ENCODE measurements around the gene ZBTB7C. TPM values are rescaled to one million over a fixed set of nuclear protein-coding genes. Genes with fewer than 3 reads are reported as not detected.

ZBTB7C gene
- total RNA-seq, 1 experiment from 2014 or later, result 0.18 TPM

- no peak overlapping the region for H3K27ac Mint-ChIP-seq (ENCODE audit: unreplicated experiment)
- DNase-seq, result no peak
- no peaks in the 10 kb centered on the region for H3K4me1 Mint-ChIP-seq (ENCODE audit: low read depth, unreplicated experiment)
- Histone ChIP-seq H3K4me3 (ENCODE audit: low read depth, low read length) (no peak overlapping the region), H3K27me3 (replicated peaks; ENCODE audit: control insufficient read depth, insufficient read depth, low read length) (no peaks in the 10 kb centered on the region), H3K9me3 (no peaks in the 10 kb centered on the region), H3K4me1 (no peaks in the 10 kb centered on the region), H3K36me3 (ENCODE audit: control insufficient read depth, insufficient read depth, low read length) (no peaks in the 10 kb centered on the region)
- BruUV-seq (replicated peaks), result no TSS peak
- H3K4me3 Mint-ChIP-seq (ENCODE audit: unreplicated experiment), result no peak overlapping the region
- intact Hi-C loops (cut with micrococcal nuclease; ENCODE audit: unreplicated experiment), result no loop called here
- no peaks in the 10 kb centered on the region for H3K36me3 Mint-ChIP-seq (ENCODE audit: insufficient read depth, unreplicated experiment)
- peaks cover under 1% of the 10 kb centered on the region for H3K27me3 Mint-ChIP-seq (ENCODE audit: insufficient read depth, unreplicated experiment)
- ChIA-PET POLR2A (no interaction called here), CTCF (no interaction called here)
- no peak for TF ChIP-seq CTCF (IDR thresholded peaks at IDR 0.05; ENCODE audit: insufficient read depth in 1 of 2, low read depth in 1 of 2, low read length in 1 of 2, severe bottlenecking in 1 of 2, unreplicated experiment in 1 of 2)
- H3K9me3 Mint-ChIP-seq (ENCODE audit: unreplicated experiment), result no peaks in the 10 kb centered on the region
Measured at GRCh38 chr18:48075707-48076093, 333.5 kb downstream of the ZBTB7C start.

- no peaks in the 10 kb centered on the region for H3K4me1 Mint-ChIP-seq (ENCODE audit: low read depth, unreplicated experiment)
- Histone ChIP-seq H3K9me3 (no peaks in the 10 kb centered on the region), H3K4me1 (no peaks in the 10 kb centered on the region), H3K27me3 (replicated peaks; ENCODE audit: control insufficient read depth, insufficient read depth, low read length) (no peaks in the 10 kb centered on the region), H3K4me3 (ENCODE audit: low read depth, low read length) (no peak overlapping the region), H3K36me3 (ENCODE audit: control insufficient read depth, insufficient read depth, low read length) (no peaks in the 10 kb centered on the region)
- no peaks in the 10 kb centered on the region for H3K27me3 Mint-ChIP-seq (ENCODE audit: insufficient read depth, unreplicated experiment)
- no TSS peak for BruUV-seq (replicated peaks)
- CTCF ChIA-PET, result no interaction called here
- no peak overlapping the region for H3K4me3 Mint-ChIP-seq (ENCODE audit: unreplicated experiment)
- no peak for TF ChIP-seq CTCF (IDR thresholded peaks at IDR 0.05; ENCODE audit: insufficient read depth in 1 of 2, low read depth in 1 of 2, low read length in 1 of 2, severe bottlenecking in 1 of 2, unreplicated experiment in 1 of 2)
- DNase-seq, result no peak
- H3K27ac Mint-ChIP-seq (ENCODE audit: unreplicated experiment), result no peak overlapping the region
- POLR2A ChIA-PET, result no interaction called here
- intact Hi-C loops (cut with micrococcal nuclease; ENCODE audit: unreplicated experiment), result no loop called here
- H3K36me3 Mint-ChIP-seq (ENCODE audit: insufficient read depth, unreplicated experiment), result no peaks in the 10 kb centered on the region
- H3K9me3 Mint-ChIP-seq (ENCODE audit: unreplicated experiment), result no peaks in the 10 kb centered on the region
Measured at GRCh38 chr18:48074929-48075706, 334.1 kb downstream of the ZBTB7C start.

DNA sequence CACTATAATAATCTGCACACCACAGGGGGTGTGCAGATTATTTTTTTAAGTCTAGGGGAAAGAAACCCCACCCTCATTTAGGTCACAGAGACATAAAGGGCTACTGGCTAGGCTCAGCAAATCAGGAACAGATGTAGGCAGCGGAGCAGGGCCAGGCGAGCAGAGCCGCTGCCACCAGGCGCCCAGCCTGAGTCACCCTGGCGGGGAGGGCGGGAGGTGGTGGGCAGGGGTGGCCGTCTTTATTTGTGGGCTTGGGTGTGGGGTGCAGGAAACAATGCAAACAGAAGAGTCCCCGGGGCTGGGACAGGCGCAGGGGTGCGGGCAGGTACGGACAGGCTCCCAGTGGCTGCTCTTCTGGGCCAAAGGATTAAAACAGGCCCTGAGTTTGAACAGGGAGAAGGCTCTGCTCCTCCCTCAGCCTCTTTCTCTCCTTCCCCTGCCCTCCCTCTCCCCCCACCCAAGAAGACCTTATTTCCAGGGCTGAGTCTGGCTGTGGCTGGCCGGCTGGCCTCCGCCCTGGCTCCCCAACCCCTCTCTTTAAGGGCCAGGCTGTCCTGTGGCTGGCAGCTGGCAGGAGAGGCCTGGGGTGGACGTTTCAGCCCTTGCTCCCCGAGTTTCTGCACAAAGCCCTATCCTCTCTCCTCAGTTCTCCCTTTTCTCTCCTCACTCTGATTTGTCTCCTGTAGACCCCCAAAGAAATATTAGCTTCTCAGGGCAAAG, 335.8 kb downstream of the ZBTB7C start:
- H3K36me3 Mint-ChIP-seq (ENCODE audit: insufficient read depth, unreplicated experiment), result no peaks in the 10 kb centered on the region
- H3K27me3 ChIP-seq (replicated peaks; ENCODE audit: control insufficient read depth, insufficient read depth, low read length), result no peaks in the 10 kb centered on the region
- no peak for TF ChIP-seq CTCF (IDR thresholded peaks at IDR 0.05; ENCODE audit: insufficient read depth in 1 of 2, low read depth in 1 of 2, low read length in 1 of 2, severe bottlenecking in 1 of 2, unreplicated experiment in 1 of 2)
- no peaks in the 10 kb centered on the region for H3K4me1 Mint-ChIP-seq (ENCODE audit: low read depth, unreplicated experiment)
- no peaks in the 10 kb centered on the region for H3K27me3 Mint-ChIP-seq (ENCODE audit: insufficient read depth, unreplicated experiment)
- no peak overlapping the region for H3K4me3 Mint-ChIP-seq (ENCODE audit: unreplicated experiment)
- DNase-seq, result no peak
- H3K27ac Mint-ChIP-seq (ENCODE audit: unreplicated experiment), result no peak overlapping the region
- no peaks in the 10 kb centered on the region for H3K9me3 ChIP-seq
- POLR2A ChIA-PET, result no interaction called here
- H3K4me1 ChIP-seq, result no peaks in the 10 kb centered on the region
- intact Hi-C loops (cut with micrococcal nuclease; ENCODE audit: unreplicated experiment), result no loop called here
- CTCF ChIA-PET, result no interaction called here
- BruUV-seq (replicated peaks), result no TSS peak
- no peaks in the 10 kb centered on the region for H3K36me3 ChIP-seq (ENCODE audit: control insufficient read depth, insufficient read depth, low read length)
- no peak overlapping the region for H3K4me3 ChIP-seq (ENCODE audit: low read depth, low read length)
- no peaks in the 10 kb centered on the region for H3K9me3 Mint-ChIP-seq (ENCODE audit: unreplicated experiment)
